Spleen (tissue), 11 donors: ENCODE data around the gene TAX1BP1. TPM values are rescaled to one million over a fixed set of nuclear protein-coding genes. Genes with fewer than 3 reads are reported as not detected.

Source experiments
- DNase-seq: peaks from one replicate; pipeline ENCODE4 v3.0.0-alpha.2; 2020
- H3K27ac ChIP-seq, 8 donors: fragments of 200-600 bp; sonication (generic) in 7 of 8; 1 replicate in 4 of 8; 2 replicates in 4 of 8; pipeline versions ENCODE4 v1.5.0 to v1.8.0; 2016 to 2021; ENCODE audit warnings: inconsistent platforms in 4 of 8, mild to moderate bottlenecking in 4 of 8, moderate library complexity in 1 of 8
- H3K27me3 ChIP-seq, 7 donors: fragments of 200-600 bp; sonication (generic) in 6 of 7; replicated peaks in 1 of 7; 1 replicate in 4 of 7; 2 replicates in 3 of 7; pipeline versions ENCODE4 v1.5.0 to v1.8.0; 2016 to 2021; ENCODE audit warnings: inconsistent platforms in 3 of 7, mild to moderate bottlenecking in 1 of 7
- H3K36me3 ChIP-seq, 6 donors: fragments of 200-600 bp; sonication (generic) in 5 of 6; 1 replicate in 4 of 6; 2 replicates in 2 of 6; pipeline versions ENCODE4 v1.5.0 to v1.8.0; 2016 to 2021; ENCODE audit warnings: inconsistent platforms in 2 of 6
- H3K4me1 ChIP-seq, 6 donors: fragments of 200-600 bp; sonication (generic) in 5 of 6; 1 replicate in 3 of 6; 2 replicates in 3 of 6; pipeline versions ENCODE4 v1.5.0 to v1.8.0; 2016 to 2021; ENCODE audit warnings: inconsistent platforms in 3 of 6
- H3K4me3 ChIP-seq, 8 donors: fragments of 200-600 bp; sonication (generic) in 7 of 8; 1 replicate in 4 of 8; 2 replicates in 4 of 8; pipeline versions ENCODE4 v1.5.0 to v1.8.0; 2016 to 2021; ENCODE audit warnings: inconsistent platforms in 4 of 8, mild to moderate bottlenecking in 4 of 8, moderate library complexity in 2 of 8
- H3K9me3 ChIP-seq, 8 donors: fragments of 200-600 bp; sonication (generic) in 7 of 8; 1 replicate in 4 of 8; 2 replicates in 4 of 8; pipeline versions ENCODE4 v1.5.0 to v1.8.0; 2016 to 2021; ENCODE audit warnings: inconsistent platforms in 4 of 8
- POLR2A ChIP-seq, 3 donors: fragments of 450-650 bp; IDR thresholded peaks; one replicate each; pipeline ENCODE4 v1.5.1; 2017; ENCODE audit warnings: antibody characterized with exemption in 3 of 3, mild to moderate bottlenecking in 1 of 3
- POLR2AphosphoS5 ChIP-seq, 3 donors: sonication (generic); formaldehyde crosslinking; IDR thresholded peaks; one replicate each; pipeline ENCODE4 v1.5.1; 2017; ENCODE audit warnings: antibody characterized with exemption in 3 of 3
- WGBS, 5 donors: extraction: QIAGEN DNeasy Blood & Tissue Kit in 3 of 5; methylation state at CpG; one replicate each; pipeline versions ENCODE4 v1.1.5 to v1.1.7; 2013 to 2018; 5-methylcytosine and 5-hydroxymethylcytosine counted together
- intact Hi-C: fragments of 100-400 bp; cut with DNase I; formaldehyde crosslinking; loops from one replicate; pipeline ENCODE4 v1.15.0; 2023; ENCODE audit warnings: low total_unique reads
- polyA plus RNA-seq, 3 donors: library from polyadenylated mRNA; stranded (reverse); fragments of 200-250 nt; gene quantifications; one replicate each; pipeline ENCODE4 v1.2.1, GENCODE V29; 2013
- total RNA-seq, 7 donors: library from RNA; depleted of rRNA in 3 of 7; stranded (reverse); fragments of >200 nt in 3 of 7; fragmentation: NEBNext Ultra II Directional in 4 of 7; extraction: Animal tissue kit (Norgen Biotek cat#: 25700) in 4 of 7; gene quantifications; one replicate each; pipeline versions ENCODE4 v1.1.0 to v1.2.1, GENCODE V29; 2016 to 2021
- TF ChIP-seq, protein P1 (sequence below), 11 experiments: fragments of 200-600 bp in 7 of 11; fragments of 450-650 bp in 4 of 11; sonication (generic) in 4 of 11; IDR thresholded peaks in 8 of 11; conservative IDR thresholded peaks in 3 of 11; 1 replicate in 7 of 11; 2 replicates in 4 of 11; pipeline versions ENCODE4 v1.4.0 to v1.8.0; 2016 to 2021; ENCODE audit warnings: antibody characterized with exemption in 11 of 11, inconsistent platforms in 4 of 11, mild to moderate bottlenecking in 1 of 11
- donor health status: healthy with polysubstance abuse.
- donor health status: DM: no; HTN: no; CAD: no; lungs with moderate emphysema.
- donor health status: DM: no; HTN: no; CAD: no.
- donor health status: Bipolar disorder and iron deficiency.
- donor health status: healthy.
- donor health status: DM: no; HTN: no; CAD: no.
- donor health status: DM: yes; HTN: yes; CAD: no.

The TAX1BP1 gene
- total and polyA plus RNA-seq, 10 donors, result 28.6 to 146 (median 99.3) TPM

DNA sequence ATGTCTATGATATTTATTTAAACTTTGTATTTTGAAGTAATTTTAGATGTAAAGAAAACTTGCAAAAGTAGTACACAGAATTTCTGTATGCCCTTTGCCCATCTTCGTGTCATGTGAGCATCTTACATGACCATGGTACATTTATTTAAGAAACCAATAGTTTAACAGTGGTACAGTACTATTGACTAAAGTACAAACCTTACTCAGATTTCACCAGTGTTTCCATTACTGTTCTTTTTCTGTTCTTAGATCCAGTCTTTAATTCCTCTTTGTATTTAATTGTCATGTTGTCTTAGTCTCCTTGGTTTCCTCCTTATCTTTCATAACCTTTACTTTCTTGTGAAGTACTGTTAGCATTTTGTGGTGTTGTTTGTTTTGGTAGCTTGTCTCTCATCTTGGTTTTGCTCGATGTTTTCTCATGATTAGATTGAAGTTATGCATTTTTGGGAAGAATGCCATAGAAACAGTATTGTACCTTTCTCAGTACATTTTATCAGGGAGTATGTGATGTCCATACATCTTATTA, 24.1 kb downstream of the TAX1BP1 start:
- intact Hi-C loops, result no loop called here
- Histone ChIP-seq H3K36me3 (peaks cover 0 to 66% (median 15%) of the 10 kb centered on the region in 6 donors), H3K9me3 (no peaks in the 10 kb centered on the region), H3K4me3 (no peak overlapping the region), H3K4me1 (peaks cover 0 to 32% (median 1%) of the 10 kb centered on the region in 6 donors), H3K27me3 (no peaks in the 10 kb centered on the region), H3K27ac (no peak overlapping the region)
- WGBS, 5 donors, result 68 to 94% (median 90%) methylated on average over 2 of the region's 2 CpGs
- TF ChIP-seq POLR2A (IDR thresholded peaks at IDR 0.05) (no peak), POLR2AphosphoS5 (IDR thresholded peaks at IDR 0.05) (no peak)
- TF ChIP-seq, protein P1, sequence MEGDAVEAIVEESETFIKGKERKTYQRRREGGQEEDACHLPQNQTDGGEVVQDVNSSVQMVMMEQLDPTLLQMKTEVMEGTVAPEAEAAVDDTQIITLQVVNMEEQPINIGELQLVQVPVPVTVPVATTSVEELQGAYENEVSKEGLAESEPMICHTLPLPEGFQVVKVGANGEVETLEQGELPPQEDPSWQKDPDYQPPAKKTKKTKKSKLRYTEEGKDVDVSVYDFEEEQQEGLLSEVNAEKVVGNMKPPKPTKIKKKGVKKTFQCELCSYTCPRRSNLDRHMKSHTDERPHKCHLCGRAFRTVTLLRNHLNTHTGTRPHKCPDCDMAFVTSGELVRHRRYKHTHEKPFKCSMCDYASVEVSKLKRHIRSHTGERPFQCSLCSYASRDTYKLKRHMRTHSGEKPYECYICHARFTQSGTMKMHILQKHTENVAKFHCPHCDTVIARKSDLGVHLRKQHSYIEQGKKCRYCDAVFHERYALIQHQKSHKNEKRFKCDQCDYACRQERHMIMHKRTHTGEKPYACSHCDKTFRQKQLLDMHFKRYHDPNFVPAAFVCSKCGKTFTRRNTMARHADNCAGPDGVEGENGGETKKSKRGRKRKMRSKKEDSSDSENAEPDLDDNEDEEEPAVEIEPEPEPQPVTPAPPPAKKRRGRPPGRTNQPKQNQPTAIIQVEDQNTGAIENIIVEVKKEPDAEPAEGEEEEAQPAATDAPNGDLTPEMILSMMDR (IDR thresholded peaks at IDR 0.05 in 8 of 11, conservative IDR thresholded peaks at IDR 0.05 in 3 of 11), result no peak
- DNase-seq, result no peak

DNA sequence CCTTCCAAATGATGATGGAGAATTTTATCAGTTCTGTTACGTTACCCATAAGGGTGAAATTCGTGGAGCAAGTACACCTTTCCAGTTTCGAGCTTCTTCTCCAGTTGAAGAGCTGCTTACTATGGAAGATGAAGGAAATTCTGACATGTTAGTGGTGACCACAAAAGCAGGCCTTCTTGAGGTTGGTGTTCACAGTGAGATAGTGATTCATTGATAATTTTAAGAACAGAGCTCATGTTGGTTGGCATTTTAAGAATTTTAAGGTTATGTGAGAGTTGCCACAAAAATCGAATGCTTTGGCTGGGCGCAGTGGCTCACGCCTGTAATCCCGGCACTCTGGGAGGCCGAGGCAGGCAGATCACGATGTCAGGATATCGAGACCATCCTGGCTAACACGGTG, 25.9 kb downstream of the TAX1BP1 start:
- peaks cover 0 to 65% (median 16%) of the 10 kb centered on the region in 6 donors for H3K36me3 ChIP-seq
- no peak for DNase-seq
- no peaks in the 10 kb centered on the region for H3K27me3 ChIP-seq
- 90 to 98% (median 98%) methylated on average over 11 of the region's 11 CpGs for WGBS, 5 donors
- no peak for TF ChIP-seq POLR2A (IDR thresholded peaks at IDR 0.05)
- TF ChIP-seq, protein P1 (IDR thresholded peaks at IDR 0.05 in 8 of 11, conservative IDR thresholded peaks at IDR 0.05 in 3 of 11), result no peak
- TF ChIP-seq POLR2AphosphoS5 (IDR thresholded peaks at IDR 0.05), result no peak
- H3K4me1 ChIP-seq, result peaks cover 0 to 32% (median 1%) of the 10 kb centered on the region in 6 donors
- H3K27ac ChIP-seq, result no peak overlapping the region
- H3K4me3 ChIP-seq, result no peak overlapping the region
- H3K9me3 ChIP-seq, result no peaks in the 10 kb centered on the region
- intact Hi-C loops, result no loop called here

DNA sequence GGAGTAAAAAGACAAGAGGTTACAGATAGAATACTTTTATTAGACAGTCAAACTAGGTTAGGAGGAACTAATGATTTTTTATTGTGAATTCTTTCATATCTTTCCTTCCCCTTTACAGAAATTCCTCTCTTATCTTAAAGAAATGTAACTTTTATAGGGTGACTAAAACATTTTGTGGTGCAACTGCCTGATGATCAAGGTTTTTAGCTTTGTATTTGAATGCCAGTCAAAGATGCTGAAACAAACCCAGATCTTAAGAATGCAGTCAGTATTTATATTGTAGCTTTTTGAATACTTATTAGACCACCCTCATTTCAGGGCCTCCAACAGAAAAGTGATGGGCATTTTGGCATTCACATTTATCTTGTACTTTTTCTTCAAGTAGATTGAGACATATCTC, 27.4 kb downstream of the TAX1BP1 start:
- H3K4me3 ChIP-seq, result no peak overlapping the region
- H3K4me1 ChIP-seq, result peaks cover 0 to 32% (median 1%) of the 10 kb centered on the region in 6 donors
- no peaks in the 10 kb centered on the region for H3K9me3 ChIP-seq
- intact Hi-C loops, result no loop called here
- DNase-seq, result no peak
- no peak overlapping the region for H3K27ac ChIP-seq
- H3K27me3 ChIP-seq, result no peaks in the 10 kb centered on the region
- no peak for TF ChIP-seq POLR2A (IDR thresholded peaks at IDR 0.05)
- no peak for TF ChIP-seq POLR2AphosphoS5 (IDR thresholded peaks at IDR 0.05)
- TF ChIP-seq, protein P1 (IDR thresholded peaks at IDR 0.05 in 8 of 11, conservative IDR thresholded peaks at IDR 0.05 in 3 of 11), result no peak
- peaks cover 0 to 67% (median 21%) of the 10 kb centered on the region in 6 donors for H3K36me3 ChIP-seq

DNA sequence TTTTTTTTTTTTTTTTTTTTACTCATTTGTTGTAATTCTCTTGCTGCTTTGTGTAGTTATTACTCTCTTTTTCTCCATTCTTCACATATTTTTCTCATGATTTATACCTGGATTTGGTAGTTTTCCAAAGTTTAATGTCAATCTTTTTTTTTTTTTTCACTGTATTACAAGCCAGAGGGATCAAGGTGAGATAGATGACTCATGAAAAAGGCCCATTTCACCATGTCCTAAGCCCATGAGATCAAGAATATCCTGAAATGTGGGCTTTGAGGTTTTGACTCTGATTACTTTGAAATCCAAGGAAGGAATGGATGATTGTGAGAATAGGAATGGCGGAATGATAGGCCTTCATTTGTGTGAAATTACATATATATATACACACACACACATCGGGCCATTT, 31.1 kb downstream of the TAX1BP1 start:
- Histone ChIP-seq H3K27me3 (no peaks in the 10 kb centered on the region), H3K4me1 (peaks cover 0 to 19% (median 0%) of the 10 kb centered on the region in 6 donors), H3K4me3 (no peak overlapping the region), H3K36me3 (peaks cover 0 to 64% (median 22%) of the 10 kb centered on the region in 6 donors), H3K9me3 (no peaks in the 10 kb centered on the region), H3K27ac (no peak overlapping the region)
- DNase-seq, result no peak
- TF ChIP-seq POLR2A (IDR thresholded peaks at IDR 0.05), result no peak
- TF ChIP-seq, protein P1 (IDR thresholded peaks at IDR 0.05 in 8 of 11, conservative IDR thresholded peaks at IDR 0.05 in 3 of 11), result no peak
- intact Hi-C loops, result no loop called here
- WGBS, 5 donors, result 95 to 100% (median 100%) methylated on average over 2 of the region's 2 CpGs
